ENCODE measurements around the gene KIAA0513.
A peak's percentile ranks its signal among the peaks of the same experiment; 100 is the strongest.

KIAA0513 gene

GRCh38 chr16:85027349-85027957 lies at the start of gene KIAA0513:
TSS of gene KIAA0513 (plus strand) at chr16:85027795. CDS start at chr16:85067072, 39,277 bp downstream.
- DNase-seq (ENCODE audit: low read depth in 2 of 2, low spot score in 1 of 2) = peak; percentile 91 to 94

GRCh38 chr16:84979516-84979915 lies 48.1 kb upstream of the KIAA0513 start:
- DNase-seq (ENCODE audit: low read depth in 2 of 2, low spot score in 1 of 2) = no peak

- DNase-seq (ENCODE audit: low read depth in 2 of 2, low spot score in 1 of 2) = no peak
Measured at GRCh38 chr16:84982434-84982833, 45.2 kb upstream of the KIAA0513 start.

- DNase-seq (ENCODE audit: low read depth in 2 of 2, low spot score in 1 of 2) = no peak
Measured at GRCh38 chr16:84985079-84986065, 42.2 kb upstream of the KIAA0513 start.

- DNase-seq (ENCODE audit: low read depth in 2 of 2, low spot score in 1 of 2) = no peak
Measured at GRCh38 chr16:84986102-84986501, 41.5 kb upstream of the KIAA0513 start.

GRCh38 chr16:84986879-84987278 lies 40.7 kb upstream of the KIAA0513 start:
- DNase-seq (ENCODE audit: low read depth in 2 of 2, low spot score in 1 of 2) = no peak

- no peak for DNase-seq (ENCODE audit: low read depth in 2 of 2, low spot score in 1 of 2)
Measured at GRCh38 chr16:84988328-84989080, 39.1 kb upstream of the KIAA0513 start.

- no peak for DNase-seq (ENCODE audit: low read depth in 2 of 2, low spot score in 1 of 2)
Measured at GRCh38 chr16:84989749-84990620, 37.6 kb upstream of the KIAA0513 start.

GRCh38 chr16:84990782-84991181 lies 36.8 kb upstream of the KIAA0513 start:
- no peak for DNase-seq (ENCODE audit: low read depth in 2 of 2, low spot score in 1 of 2)

GRCh38 chr16:84992717-84993075 lies 34.9 kb upstream of the KIAA0513 start:
- no peak for DNase-seq (ENCODE audit: low read depth in 2 of 2, low spot score in 1 of 2)

GRCh38 chr16:84993926-84994325 lies 33.7 kb upstream of the KIAA0513 start:
- no peak for DNase-seq (ENCODE audit: low read depth in 2 of 2, low spot score in 1 of 2)

- no peak for DNase-seq (ENCODE audit: low read depth in 2 of 2, low spot score in 1 of 2)
Measured at GRCh38 chr16:84995663-84996062, 31.9 kb upstream of the KIAA0513 start.

- no peak for DNase-seq (ENCODE audit: low read depth in 2 of 2, low spot score in 1 of 2)
Measured at GRCh38 chr16:84996365-84996764, 31.2 kb upstream of the KIAA0513 start.

GRCh38 chr16:84999200-84999599 lies 28.4 kb upstream of the KIAA0513 start:
- DNase-seq (ENCODE audit: low read depth in 2 of 2, low spot score in 1 of 2) = no peak

- DNase-seq (ENCODE audit: low read depth in 2 of 2, low spot score in 1 of 2) = no peak
Measured at GRCh38 chr16:84999857-85000480, 27.6 kb upstream of the KIAA0513 start.

- no peak for DNase-seq (ENCODE audit: low read depth in 2 of 2, low spot score in 1 of 2)
Measured at GRCh38 chr16:85002099-85002541, 25.5 kb upstream of the KIAA0513 start.

GRCh38 chr16:85002608-85003007 lies 25.0 kb upstream of the KIAA0513 start:
- DNase-seq (ENCODE audit: low read depth in 2 of 2, low spot score in 1 of 2) = no peak

- DNase-seq (ENCODE audit: low read depth in 2 of 2, low spot score in 1 of 2) = no peak
Measured at GRCh38 chr16:85003076-85003475, 24.5 kb upstream of the KIAA0513 start.

- no peak for DNase-seq (ENCODE audit: low read depth in 2 of 2, low spot score in 1 of 2)
Measured at GRCh38 chr16:85003725-85004586, 23.6 kb upstream of the KIAA0513 start.
